Stimulated activated CD4-positive, alpha-beta T cell treated with anti-CD3 and anti-CD28 coated beads, Interleukin-1b, Interleukin-23, amount 100 ng/mL, for 4 hours (primary cell): ENCODE measurements around the gene AMOTL1.
A peak's percentile ranks its signal among the peaks of the same experiment; 100 is the strongest.
"Not testable (repeated sequence)": the region's sequence is repeated elsewhere in the genome, so short reads cannot be mapped to it uniquely, and the experiment has no call there.

Source experiments
- DNase-seq, 2 donors: peaks; one replicate each; pipeline ENCODE4 v3.0.0-alpha.2; 2020; ENCODE audit warnings: low read depth in 2 of 2

The AMOTL1 gene

GRCh38 chr11:94879006-94879405, 110.8 kb downstream of the AMOTL1 start:
- DNase-seq = no peak

- DNase-seq = no peak
Measured at GRCh38 chr11:94880216-94880615, 112.1 kb downstream of the AMOTL1 start.

GRCh38 chr11:94882931-94883330, 114.8 kb downstream of the AMOTL1 start:
- no peak for DNase-seq

- no peak for DNase-seq
Measured at GRCh38 chr11:94883878-94884277, 115.7 kb downstream of the AMOTL1 start.

- no peak for DNase-seq
Measured at GRCh38 chr11:94884376-94884775, 116.2 kb downstream of the AMOTL1 start.

- DNase-seq = no peak
Measured at GRCh38 chr11:94885133-94885532, 117.0 kb downstream of the AMOTL1 start.

GRCh38 chr11:94885581-94885980, 117.4 kb downstream of the AMOTL1 start:
- DNase-seq = no peak

- DNase-seq = no peak
Measured at GRCh38 chr11:94888204-94888603, 120.0 kb downstream of the AMOTL1 start.

GRCh38 chr11:94895451-94895850, 127.3 kb downstream of the AMOTL1 start:
- DNase-seq = no peak

GRCh38 chr11:94895971-94896370, 127.8 kb downstream of the AMOTL1 start:
- DNase-seq = no peak

GRCh38 chr11:94897330-94897768, 129.2 kb downstream of the AMOTL1 start:
- peak; percentile 5 to 16 for DNase-seq

GRCh38 chr11:94907226-94907625, 139.1 kb downstream of the AMOTL1 start:
- no peak for DNase-seq

GRCh38 chr11:94909371-94909820, 141.2 kb downstream of the AMOTL1 start:
- DNase-seq = no peak

- DNase-seq = no peak
Measured at GRCh38 chr11:94910270-94910669, 142.1 kb downstream of the AMOTL1 start.

GRCh38 chr11:94910779-94911178, 142.6 kb downstream of the AMOTL1 start:
- no peak for DNase-seq

- no peak for DNase-seq
Measured at GRCh38 chr11:94912806-94913205, 144.7 kb downstream of the AMOTL1 start.

GRCh38 chr11:94913718-94914394, 145.7 kb downstream of the AMOTL1 start:
- not testable (repeated sequence) for DNase-seq

GRCh38 chr11:94920311-94920710, 152.2 kb downstream of the AMOTL1 start:
- no peak for DNase-seq

- DNase-seq = no peak
Measured at GRCh38 chr11:94922321-94923003, 154.3 kb downstream of the AMOTL1 start.

GRCh38 chr11:94923004-94923334, 154.8 kb downstream of the AMOTL1 start:
- no peak for DNase-seq

- no peak for DNase-seq
Measured at GRCh38 chr11:94924171-94924572, 156.0 kb downstream of the AMOTL1 start.

GRCh38 chr11:94924612-94925011, 156.5 kb downstream of the AMOTL1 start:
- no peak for DNase-seq
